ENCODE results near the gene RASA3. TPM values are rescaled to one million over a fixed set of nuclear protein-coding genes. Genes with fewer than 3 reads are reported as not detected.
"Not testable (repeated sequence)": the region's sequence is repeated elsewhere in the genome, so short reads cannot be mapped to it uniquely, and the experiment has no call there.

The RASA3 gene
- total and polyA plus RNA-seq, 2 donors = 17.8 to 26.3 TPM

DNA sequence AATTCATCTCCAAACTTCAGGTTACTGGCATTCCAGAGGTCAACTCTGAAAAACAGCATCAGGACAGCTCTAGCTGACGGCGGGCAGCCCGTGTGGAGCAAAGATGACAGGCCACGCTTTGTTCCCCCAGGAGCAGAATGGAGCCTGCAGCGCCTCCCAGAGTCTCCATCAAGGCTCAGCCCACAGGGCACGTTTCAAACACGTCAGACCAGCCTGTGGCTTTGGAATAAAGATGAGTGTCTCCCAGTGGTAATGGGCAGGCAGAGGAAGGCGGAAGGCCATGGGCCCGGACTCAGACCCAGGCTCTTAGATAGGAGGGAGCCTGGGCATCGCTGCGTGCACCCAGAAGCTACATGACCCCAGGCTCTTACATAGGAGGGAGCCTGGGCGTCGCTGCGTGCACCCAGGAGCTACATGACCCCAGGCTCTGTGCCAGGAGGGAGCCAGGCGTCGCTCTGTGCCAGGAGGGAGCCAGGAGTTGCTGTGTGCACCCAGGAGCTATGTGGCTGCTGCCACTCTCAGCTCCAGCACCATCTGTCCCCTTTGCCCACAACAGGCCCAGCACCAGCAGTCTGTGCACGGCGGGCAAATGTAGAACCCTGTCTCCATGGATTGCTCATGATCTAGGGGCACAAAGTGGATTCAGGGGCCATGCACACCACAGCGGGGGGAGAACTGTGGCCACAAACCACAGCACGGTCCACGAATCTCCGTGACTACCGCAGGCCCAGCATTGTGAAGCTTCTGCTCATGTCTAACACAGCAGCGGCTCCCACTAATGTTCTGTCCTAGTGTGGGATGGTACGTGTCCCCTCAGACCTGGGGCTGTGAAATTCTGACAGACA is 110.7 kb downstream of the RASA3 start:
- H3K4me1 ChIP-seq (ENCODE audit: insufficient read depth) = no peaks in the 10 kb centered on the region
- no peak overlapping the region for H3K27ac ChIP-seq (ENCODE audit: low read depth)
- H3K36me3 ChIP-seq (ENCODE audit: insufficient read depth) = peaks cover 3% of the 10 kb centered on the region
- H3K4me3 ChIP-seq (ENCODE audit: low read depth, low read length) = no peak overlapping the region
- no peak for DNase-seq (ENCODE audit: extremely low spot score)
- 88% methylated on average over 25 of the region's 25 CpGs for WGBS

DNA sequence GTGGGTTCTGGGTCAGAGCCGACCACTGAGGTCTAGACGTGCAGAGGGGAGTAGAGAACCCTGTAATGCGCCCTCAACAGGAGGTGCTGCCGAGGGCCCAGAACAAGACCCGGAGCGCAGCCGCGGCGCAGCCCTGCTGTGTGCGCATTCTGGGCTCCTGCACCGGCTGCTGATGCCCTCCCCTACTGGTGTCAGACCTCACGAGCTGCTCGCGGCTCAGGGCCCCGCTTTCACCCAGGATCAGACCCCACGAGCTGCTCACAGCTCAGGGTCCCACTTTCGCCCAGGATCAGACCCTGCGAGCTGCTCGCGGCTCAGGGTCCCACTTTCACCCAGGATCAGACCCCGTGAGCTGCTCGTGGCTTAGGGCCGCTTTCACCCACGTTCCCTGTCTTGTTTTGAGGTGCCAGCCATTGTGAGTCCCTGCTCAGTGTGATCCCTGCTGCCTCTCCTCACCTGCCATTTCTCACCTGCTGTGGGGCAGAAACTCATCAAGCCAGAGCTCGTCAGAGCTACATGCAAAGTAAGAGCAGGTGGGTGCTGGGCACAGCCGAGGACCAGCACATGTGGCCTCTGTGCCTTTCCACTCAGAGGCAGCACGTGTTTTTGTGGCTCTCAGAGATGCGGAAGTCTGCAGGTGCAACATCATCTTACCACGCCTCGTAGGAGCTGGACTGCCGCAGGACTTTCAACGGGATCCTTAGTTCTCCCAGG is 111.5 kb downstream of the RASA3 start:
- peaks cover 3% of the 10 kb centered on the region for H3K36me3 ChIP-seq (ENCODE audit: insufficient read depth)
- no peak for DNase-seq (ENCODE audit: extremely low spot score)
- 95% methylated on average over 32 of the region's 32 CpGs for WGBS
- H3K4me1 ChIP-seq (ENCODE audit: insufficient read depth) = no peaks in the 10 kb centered on the region
- no peak overlapping the region for H3K4me3 ChIP-seq (ENCODE audit: low read depth, low read length)
- H3K27ac ChIP-seq (ENCODE audit: low read depth) = no peak overlapping the region

DNA sequence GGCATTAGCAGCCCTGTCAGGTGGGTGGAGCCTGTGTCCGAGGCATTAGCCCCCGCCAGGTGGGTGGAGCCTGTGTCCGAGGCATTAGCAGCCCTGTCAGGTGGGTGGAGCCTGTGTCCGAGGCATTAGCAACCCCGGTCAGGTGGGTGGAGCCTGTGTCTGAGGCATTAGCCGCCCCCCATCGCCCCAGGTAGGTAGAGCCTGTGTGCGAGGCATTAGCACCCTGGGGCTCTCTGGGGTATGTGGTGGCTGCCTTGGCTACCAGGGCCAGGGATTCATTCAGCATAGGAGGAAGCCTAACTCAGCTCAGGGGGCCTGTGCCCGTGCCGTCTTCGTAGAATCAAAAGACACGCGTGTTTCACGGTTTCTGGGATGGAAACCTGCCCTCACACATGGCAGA is 112.3 kb downstream of the RASA3 start:
- not testable (repeated sequence) for DNase-seq (ENCODE audit: extremely low spot score); H3K4me1 ChIP-seq (ENCODE audit: insufficient read depth); H3K4me3 ChIP-seq (ENCODE audit: low read depth, low read length); H3K36me3 ChIP-seq (ENCODE audit: insufficient read depth); H3K27ac ChIP-seq (ENCODE audit: low read depth)
- WGBS = 95% methylated on average over 12 of the region's 14 CpGs

DNA sequence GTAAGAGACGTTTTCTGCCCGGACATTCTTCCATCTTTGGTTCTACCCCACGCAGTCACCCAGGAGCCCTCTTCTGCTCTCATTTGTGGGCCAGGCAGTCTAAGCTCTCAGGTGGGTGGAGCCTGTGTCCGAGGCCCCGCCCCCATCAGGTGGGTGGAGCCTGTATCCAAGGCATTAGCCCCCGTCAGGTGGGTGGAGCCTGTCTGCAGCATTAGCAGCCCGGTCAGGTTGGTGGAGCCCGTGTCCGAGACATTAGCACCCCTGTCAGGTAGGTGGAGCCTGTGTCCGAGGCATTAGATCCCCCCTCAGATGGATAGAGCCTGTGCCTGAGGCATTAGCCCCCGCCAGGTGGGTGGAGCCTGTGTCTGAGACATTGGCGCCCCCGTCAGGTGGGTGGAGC is 113.1 kb downstream of the RASA3 start:
- H3K4me3 ChIP-seq (ENCODE audit: low read depth, low read length) = no peak overlapping the region
- no peak for DNase-seq (ENCODE audit: extremely low spot score)
- WGBS = 90% methylated on average over 13 of the region's 13 CpGs
- no peak overlapping the region for H3K27ac ChIP-seq (ENCODE audit: low read depth)
- peaks cover 3% of the 10 kb centered on the region for H3K36me3 ChIP-seq (ENCODE audit: insufficient read depth)
- H3K4me1 ChIP-seq (ENCODE audit: insufficient read depth) = no peaks in the 10 kb centered on the region

DNA sequence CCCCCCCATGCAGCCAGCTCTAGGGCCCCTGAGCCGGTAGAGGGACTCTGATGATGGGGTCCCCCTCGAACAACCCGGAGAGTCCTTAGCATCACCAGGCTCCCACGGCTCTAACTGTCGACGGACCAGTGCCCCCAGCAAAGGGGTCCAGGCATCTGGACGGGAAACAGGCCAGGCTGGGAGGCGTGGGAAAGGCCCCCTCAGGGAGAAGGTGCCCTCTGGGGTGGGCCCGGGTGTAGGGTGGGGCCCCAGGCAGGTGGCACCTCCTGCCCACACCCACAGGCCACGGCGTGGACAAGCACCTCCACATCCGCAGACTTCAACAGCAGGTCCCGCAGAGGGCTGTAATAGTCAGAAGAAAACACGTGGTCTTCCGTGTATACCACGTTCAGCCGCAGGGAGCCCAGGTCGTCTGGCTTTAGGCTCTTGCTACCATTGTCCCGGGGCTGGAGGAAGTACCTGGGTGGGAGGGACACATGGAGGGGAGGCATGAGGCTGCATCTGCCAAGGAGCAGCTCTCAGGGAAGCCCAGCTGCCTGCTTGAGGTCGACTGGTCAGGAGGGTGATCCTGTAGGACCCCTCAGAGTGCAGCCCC is 113.9 kb downstream of the RASA3 start:
- DNase-seq (ENCODE audit: extremely low spot score) = no peak
- Histone ChIP-seq H3K4me1 (ENCODE audit: insufficient read depth) (no peaks in the 10 kb centered on the region), H3K27ac (ENCODE audit: low read depth) (no peak overlapping the region), H3K4me3 (ENCODE audit: low read depth, low read length) (no peak overlapping the region), H3K36me3 (ENCODE audit: insufficient read depth) (peaks cover 3% of the 10 kb centered on the region)
- WGBS = 87% methylated on average over 20 of the region's 20 CpGs

DNA sequence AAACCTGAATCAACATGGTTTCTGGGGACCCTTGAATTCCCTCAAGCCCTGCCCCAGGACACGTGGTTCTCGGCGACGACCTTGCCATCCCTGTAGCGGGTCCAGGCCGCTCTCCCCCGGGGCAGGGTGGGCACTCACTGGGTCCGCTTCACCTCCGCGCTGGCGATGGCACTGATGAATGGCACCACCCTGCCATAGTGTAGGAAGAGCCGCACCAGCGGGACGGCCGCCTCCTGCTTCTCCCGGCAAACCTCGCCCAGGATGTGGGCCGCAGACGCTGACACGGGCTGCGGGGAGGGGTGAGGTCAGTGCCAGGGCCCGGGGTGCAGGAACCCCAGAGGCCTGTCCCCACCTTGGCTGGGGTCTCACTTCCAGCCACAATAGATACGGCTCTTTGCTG is 114.5 kb downstream of the RASA3 start:
- H3K36me3 ChIP-seq (ENCODE audit: insufficient read depth) = peaks cover 3% of the 10 kb centered on the region
- DNase-seq (ENCODE audit: extremely low spot score) = no peak
- no peak overlapping the region for H3K4me3 ChIP-seq (ENCODE audit: low read depth, low read length)
- H3K27ac ChIP-seq (ENCODE audit: low read depth) = no peak overlapping the region
- 94% methylated on average over 23 of the region's 23 CpGs for WGBS
- H3K4me1 ChIP-seq (ENCODE audit: insufficient read depth) = no peaks in the 10 kb centered on the region

DNA sequence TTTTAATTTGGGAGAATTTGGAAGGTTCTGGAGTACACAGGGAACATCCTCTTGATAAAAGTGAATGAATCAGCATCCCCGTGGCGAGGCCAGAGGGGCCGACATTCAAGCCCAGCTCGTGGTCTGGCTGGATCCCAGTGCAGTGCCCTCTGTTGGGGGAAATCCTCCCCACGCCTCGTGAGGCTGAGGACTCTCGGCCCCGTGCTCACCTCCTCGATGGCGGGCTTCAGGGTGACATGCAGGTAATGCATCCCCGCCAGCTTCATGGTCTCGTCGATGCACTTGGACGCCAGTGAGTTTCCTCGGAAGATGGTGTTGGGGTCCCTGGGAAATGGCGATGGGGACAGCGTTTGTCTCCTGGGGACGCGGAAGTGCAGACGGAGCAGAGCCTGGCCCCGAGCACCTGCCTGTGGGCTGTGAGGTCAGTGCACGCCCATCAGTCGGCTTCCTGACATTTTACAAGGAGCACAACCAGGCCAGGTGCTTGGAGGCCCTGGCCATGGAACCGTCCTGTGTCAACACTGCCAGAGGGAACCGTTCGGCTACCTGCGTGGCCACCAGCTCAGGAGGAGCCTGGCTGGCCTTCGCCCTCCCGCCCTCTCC is 115.3 kb downstream of the RASA3 start:
- peaks cover 3% of the 10 kb centered on the region for H3K36me3 ChIP-seq (ENCODE audit: insufficient read depth)
- no peak for DNase-seq (ENCODE audit: extremely low spot score)
- H3K27ac ChIP-seq (ENCODE audit: low read depth) = no peak overlapping the region
- whole genome bisulfite sequencing = 86% methylated on average over 29 of the region's 29 CpGs
- H3K4me1 ChIP-seq (ENCODE audit: insufficient read depth) = no peaks in the 10 kb centered on the region
- H3K4me3 ChIP-seq (ENCODE audit: low read depth, low read length) = no peak overlapping the region

DNA sequence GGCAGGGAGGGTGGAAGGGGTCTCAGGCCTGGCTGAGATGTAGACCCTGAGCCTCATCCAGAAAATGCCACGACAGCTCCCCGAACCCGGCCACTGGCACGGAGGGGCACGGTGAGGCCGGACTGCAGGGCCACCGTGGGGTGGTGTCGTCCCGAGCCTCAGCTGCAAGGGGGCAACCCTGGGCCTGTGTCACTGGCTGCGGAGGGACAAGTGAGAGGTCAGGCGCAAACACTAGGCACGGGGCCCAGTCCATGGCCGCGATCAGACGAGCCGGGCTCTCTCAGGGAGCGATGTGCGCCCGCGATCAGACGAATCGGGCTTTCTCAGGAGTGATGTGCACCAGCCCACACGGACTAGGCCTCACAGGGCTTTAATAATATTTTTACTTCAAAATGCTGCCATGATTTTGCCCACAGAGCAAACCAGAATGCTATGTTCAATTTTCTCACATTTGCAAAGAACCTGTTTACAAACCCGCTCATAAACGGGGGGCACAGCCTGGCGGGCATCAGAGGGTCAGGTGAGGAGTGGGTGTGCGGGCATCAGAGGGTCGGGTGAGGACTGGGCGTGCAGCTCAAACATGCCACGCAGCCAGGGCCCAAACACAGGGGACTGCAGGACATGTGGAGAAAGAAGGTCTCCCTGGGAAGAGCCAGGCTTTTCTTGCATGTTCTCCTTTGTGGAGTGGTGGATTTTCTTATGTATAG is 115.9 kb downstream of the RASA3 start:
- H3K27ac ChIP-seq (ENCODE audit: low read depth) = no peak overlapping the region
- no peak overlapping the region for H3K4me3 ChIP-seq (ENCODE audit: low read depth, low read length)
- no peak for DNase-seq (ENCODE audit: extremely low spot score)
- WGBS = 96% methylated on average over 30 of the region's 30 CpGs
- H3K4me1 ChIP-seq (ENCODE audit: insufficient read depth) = no peaks in the 10 kb centered on the region
- peaks cover 3% of the 10 kb centered on the region for H3K36me3 ChIP-seq (ENCODE audit: insufficient read depth)

DNA sequence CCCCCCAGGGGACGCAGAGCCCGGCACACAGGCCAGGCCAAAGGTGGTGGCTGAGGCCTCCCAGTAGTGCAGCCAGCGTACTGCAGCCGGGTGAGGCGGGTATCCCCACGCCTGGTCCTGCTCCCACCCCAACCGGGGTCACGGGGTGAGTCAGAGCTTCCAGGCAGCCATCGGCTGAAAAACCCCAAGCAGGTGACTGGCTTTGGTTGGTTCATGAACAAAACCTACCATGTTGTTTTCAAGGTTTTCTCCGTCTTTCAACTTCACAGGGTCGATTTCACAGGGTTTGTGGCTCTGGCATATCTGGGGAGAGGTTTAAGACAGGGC is 116.5 kb downstream of the RASA3 start:
- H3K27ac ChIP-seq (ENCODE audit: low read depth) = no peak overlapping the region
- 85% methylated on average over 11 of the region's 11 CpGs for WGBS
- H3K4me3 ChIP-seq (ENCODE audit: low read depth, low read length) = no peak overlapping the region
- peaks cover 3% of the 10 kb centered on the region for H3K36me3 ChIP-seq (ENCODE audit: insufficient read depth)
- H3K4me1 ChIP-seq (ENCODE audit: insufficient read depth) = no peaks in the 10 kb centered on the region
- no peak for DNase-seq (ENCODE audit: extremely low spot score)

DNA sequence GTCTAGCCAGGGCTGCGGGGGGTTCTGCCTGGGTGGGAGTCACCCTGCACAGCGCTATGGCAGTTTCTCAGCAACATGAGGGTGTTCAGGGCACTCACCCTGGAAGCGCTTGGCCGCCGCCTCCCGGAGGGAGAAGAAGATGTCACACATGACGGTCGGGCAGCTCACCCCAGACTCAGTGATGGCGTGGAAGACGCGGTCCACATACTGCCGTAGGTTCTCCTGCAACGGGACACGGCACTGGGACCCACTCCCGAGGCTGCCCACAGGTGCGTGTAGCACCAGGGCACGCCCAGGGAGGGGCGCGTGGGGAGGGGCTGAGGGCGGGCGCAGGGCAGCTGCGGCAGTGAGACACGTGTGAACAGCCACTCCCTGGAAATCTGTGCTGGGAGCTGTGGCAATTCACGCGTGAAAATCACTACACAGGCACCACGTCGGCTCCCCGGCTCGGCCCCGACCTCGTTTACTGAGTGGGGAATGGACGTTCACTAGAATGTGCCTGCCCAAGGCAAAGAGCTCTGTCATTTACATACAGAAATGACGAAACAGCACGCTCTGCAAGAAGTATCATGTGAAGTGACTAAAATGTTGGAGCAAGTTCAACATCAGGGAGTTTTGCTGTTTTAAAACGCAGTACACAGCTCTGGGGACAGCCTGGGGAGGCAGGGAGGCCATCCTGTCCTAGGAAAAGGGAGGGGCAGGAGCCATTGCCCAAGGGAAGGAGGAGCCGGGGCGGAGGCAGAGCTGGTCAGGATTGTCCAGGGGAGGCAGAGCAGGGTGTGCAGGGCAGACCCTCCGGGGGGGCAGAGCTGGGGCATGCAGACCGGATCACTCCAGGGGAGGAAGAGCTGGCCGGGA is 117.1 kb downstream of the RASA3 start:
- Histone ChIP-seq H3K4me1 (ENCODE audit: insufficient read depth) (no peaks in the 10 kb centered on the region), H3K36me3 (ENCODE audit: insufficient read depth) (peaks cover 3% of the 10 kb centered on the region), H3K27ac (ENCODE audit: low read depth) (no peak overlapping the region), H3K4me3 (ENCODE audit: low read depth, low read length) (no peak overlapping the region)
- DNase-seq (ENCODE audit: extremely low spot score) = no peak
- 91% methylated on average over 40 of the region's 40 CpGs for WGBS

DNA sequence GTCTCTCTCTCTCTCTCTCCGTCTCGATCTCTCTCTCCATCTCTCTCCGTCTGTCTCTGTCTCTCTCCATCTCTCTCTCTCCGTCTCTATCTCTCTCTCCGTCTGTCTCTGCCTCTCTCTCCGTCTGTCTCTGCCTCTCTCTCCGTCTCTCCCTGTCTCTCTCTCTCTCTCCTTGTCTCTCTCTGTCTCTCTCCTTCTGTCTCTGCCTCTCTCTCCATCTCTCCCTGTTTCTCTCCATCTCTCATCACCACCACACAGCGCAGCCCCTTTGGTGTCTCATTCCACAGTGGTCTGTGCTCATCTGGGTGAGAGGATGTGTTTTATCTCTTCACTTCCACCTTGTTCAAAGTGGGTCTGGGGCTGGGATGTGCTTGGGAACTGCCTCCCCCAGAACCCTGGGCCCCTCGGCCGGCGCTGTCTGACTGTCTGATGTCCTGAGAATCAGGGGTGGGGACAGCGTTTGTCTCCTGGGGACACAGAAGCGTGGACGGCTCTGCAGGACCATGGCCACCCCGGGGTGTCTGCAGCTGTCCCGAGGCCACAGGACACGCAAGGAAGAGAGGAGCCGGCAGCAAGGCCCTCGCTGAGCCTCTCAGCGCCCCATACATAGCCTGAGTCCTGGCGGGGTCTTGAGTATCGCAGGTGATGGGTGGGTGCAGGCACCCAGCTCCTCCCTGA is 118.3 kb downstream of the RASA3 start:
- no peak overlapping the region for H3K27ac ChIP-seq (ENCODE audit: low read depth)

DNA sequence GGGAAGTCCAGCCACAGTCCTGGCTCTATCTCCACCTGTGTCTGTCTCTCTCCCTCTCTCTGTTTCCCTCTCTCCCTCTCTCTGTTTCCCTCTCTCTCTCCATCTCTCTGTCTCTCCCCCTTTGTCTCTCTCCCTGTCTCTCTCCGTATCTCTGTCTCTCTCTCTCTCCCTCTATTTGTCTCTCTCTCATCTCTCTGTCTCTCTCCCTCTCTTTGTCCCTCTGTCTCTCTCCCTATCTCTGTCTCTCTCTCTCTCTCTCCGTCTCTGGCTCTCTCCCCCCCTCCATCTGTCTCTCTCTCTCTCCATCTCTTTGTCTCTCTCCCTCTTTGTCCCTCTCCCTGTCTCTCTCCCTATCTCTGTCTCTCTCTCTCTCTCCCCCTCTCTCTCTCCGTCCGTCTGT is 119.1 kb downstream of the RASA3 start:
- Histone ChIP-seq H3K27ac (ENCODE audit: low read depth) (no peak overlapping the region), H3K4me3 (ENCODE audit: low read depth, low read length) (no peak overlapping the region), H3K4me1 (ENCODE audit: insufficient read depth) (no peaks in the 10 kb centered on the region), H3K36me3 (ENCODE audit: insufficient read depth) (peaks cover 4% of the 10 kb centered on the region)
- WGBS = 70% methylated on average over 4 of the region's 4 CpGs
- DNase-seq (ENCODE audit: extremely low spot score) = no peak

More for the DNA sequence above, 118.3 kb downstream of the RASA3 start:
- Histone ChIP-seq H3K4me3 (ENCODE audit: low read depth, low read length) (no peak overlapping the region), H3K36me3 (ENCODE audit: insufficient read depth) (peaks cover 4% of the 10 kb centered on the region), H3K4me1 (ENCODE audit: insufficient read depth) (no peaks in the 10 kb centered on the region)
- no peak for DNase-seq (ENCODE audit: extremely low spot score)
- WGBS = 94% methylated on average over 22 of the region's 22 CpGs

Data from urinary bladder (tissue), 4 donors.